Endothelial cell of umbilical vein (primary cell): ENCODE data around the gene TENM4. TPM values are rescaled to one million over a fixed set of nuclear protein-coding genes. Genes with fewer than 3 reads are reported as not detected.

ENCODE experiments used
- BruUV-seq: library from RNA; stranded (reverse); fragments of 400-500 nt; replicated peaks from 2 replicates; lab custom pipeline; 2021; lab: Mats Ljungman, UMichigan
- CTCF ChIA-PET: fragments of 300-600, 350-600 bp; sonication (Branson Sonifier 250); formaldehyde crosslinking; loops from one replicate; lab custom pipeline; 2021; ENCODE audit warnings: antibody characterized with exemption, inconsistent platforms; lab: Charles Lee
- POLR2A ChIA-PET: fragments of 300-600, 350-600 bp; sonication (Branson Sonifier 250); formaldehyde crosslinking; loops from one replicate; lab custom pipeline; 2021; ENCODE audit warnings: antibody characterized with exemption, inconsistent platforms; lab: Charles Lee
- DNase-seq: peaks from one replicate; pipeline ENCODE4 v3.0.0-alpha.2; 2011; ENCODE audit warnings: low read depth, low spot score
- FAIRE-seq: peaks from 2 replicates; lab custom pipeline; 2011; peaks lifted over from hg19 to GRCh38; lab: Jason Lieb, UNC
- H2AFZ ChIP-seq: 2 replicates; pipeline ENCODE4 v1.6.0; 2012; ENCODE audit warnings: low read depth, low read length, control low read depth, inconsistent platforms
- H3K27ac ChIP-seq: 2 replicates; pipeline ENCODE4 v1.5.1; 2011; ENCODE audit warnings: low read depth, mild to moderate bottlenecking, control low read depth, low read length, moderate library complexity; ENCODE audit not compliant: insufficient read depth
- H3K27me3 ChIP-seq, 2 experiments: 2 replicates each; pipeline versions ENCODE4 v1.6.0 to v1.6.1; 2011; ENCODE audit warnings: low read length in 2 of 2, mixed read lengths in 1 of 2; ENCODE audit not compliant: control insufficient read depth in 2 of 2, insufficient read depth in 2 of 2
- H3K36me3 ChIP-seq, 2 experiments: 2 replicates in 1 of 2; 3 replicates in 1 of 2; pipeline ENCODE4 v1.5.1; 2011; ENCODE audit warnings: low read length in 2 of 2, mild to moderate bottlenecking in 1 of 2, moderate library complexity in 1 of 2; ENCODE audit not compliant: control insufficient read depth in 2 of 2, insufficient read depth in 2 of 2; ENCODE audit errors: extremely low read depth in 1 of 2
- H3K4me1 ChIP-seq: 3 replicates; pipeline ENCODE4 v1.5.1; 2011; ENCODE audit warnings: mild to moderate bottlenecking, low read length; ENCODE audit not compliant: control insufficient read depth, insufficient read depth; ENCODE audit errors: extremely low read depth
- H3K4me2 ChIP-seq: 2 replicates; pipeline ENCODE4 v1.6.1; 2011; ENCODE audit warnings: low read length, control low read depth, mixed read lengths; ENCODE audit not compliant: insufficient read depth
- H3K4me3 ChIP-seq, 3 experiments: fragments of 200-600 bp in 1 of 3; sonication (generic), shearing (Covaris generic) in 1 of 3; replicated peaks in 1 of 3; 2 replicates each; pipeline ENCODE4 v1.5.1; 2011 to 2016; ENCODE audit warnings: control low read depth in 3 of 3, low read length in 3 of 3, mild to moderate bottlenecking in 2 of 3, inconsistent platforms in 1 of 3, low read depth in 1 of 3, moderate library complexity in 1 of 3; ENCODE audit not compliant: insufficient read depth in 1 of 3
- H3K79me2 ChIP-seq: 2 replicates; pipeline ENCODE4 v1.6.0; 2012; ENCODE audit warnings: low read length, inconsistent platforms; ENCODE audit not compliant: control insufficient read depth, insufficient read depth
- H3K9ac ChIP-seq: replicated peaks from 2 replicates; pipeline ENCODE3; 2011; ENCODE audit warnings: low read length, control low read depth; ENCODE audit not compliant: insufficient read depth; ENCODE audit errors: extremely low read depth
- H3K9me1 ChIP-seq: replicated peaks from 3 replicates; pipeline ENCODE4 v1.6.0; 2011; ENCODE audit warnings: mild to moderate bottlenecking, low read length; ENCODE audit not compliant: control insufficient read depth, insufficient read depth; ENCODE audit errors: extremely low read depth
- H3K9me3 ChIP-seq: replicated peaks from 2 replicates; pipeline ENCODE4 v1.5.1; 2012; ENCODE audit warnings: low read length, inconsistent platforms; ENCODE audit not compliant: control insufficient read depth, insufficient read depth
- H4K20me1 ChIP-seq: replicated peaks from 2 replicates; pipeline ENCODE3; 2011; ENCODE audit warnings: mild to moderate bottlenecking, low read length; ENCODE audit not compliant: control insufficient read depth, insufficient read depth; ENCODE audit errors: extremely low read depth
- CTCF ChIP-seq, 2 donors: IDR thresholded peaks; 1 replicate in 1 of 2; 2 replicates in 1 of 2; pipeline ENCODE4 v1.5.1; 2011; ENCODE audit warnings: low read length in 2 of 2, mild to moderate bottlenecking in 2 of 2, moderate library complexity in 2 of 2, control low read depth in 1 of 2, inconsistent platforms in 1 of 2, low read depth in 1 of 2; ENCODE audit not compliant: insufficient read depth in 1 of 2; ENCODE audit errors: extremely low read depth in 1 of 2
- EZH2 ChIP-seq: IDR thresholded peaks from 2 replicates; pipeline ENCODE4 v1.6.1; 2012; ENCODE audit warnings: borderline replicate concordance, low read depth, mild to moderate bottlenecking, moderate library complexity, low read length, inconsistent platforms; ENCODE audit not compliant: severe bottlenecking
- FOS ChIP-seq: IDR thresholded peaks from 2 replicates; pipeline ENCODE4 v1.6.1; 2011; ENCODE audit warnings: mild to moderate bottlenecking, low read length, moderate library complexity, borderline replicate concordance; ENCODE audit not compliant: insufficient read depth
- GATA2 ChIP-seq: IDR thresholded peaks from 2 replicates; pipeline ENCODE4 v1.7.0; 2011; ENCODE audit warnings: low read depth, mild to moderate bottlenecking, moderate library complexity, mixed read lengths, low read length; ENCODE audit not compliant: insufficient read length, insufficient read depth
- JUN ChIP-seq: IDR thresholded peaks from 2 replicates; pipeline ENCODE4 v1.6.1; 2011; ENCODE audit warnings: borderline replicate concordance, low read depth; ENCODE audit not compliant: insufficient read length, insufficient read depth
- MYC ChIP-seq: IDR thresholded peaks from one replicate; pipeline ENCODE4 v1.6.1; 2011; ENCODE audit warnings: mild to moderate bottlenecking, low read depth, low read length
- POLR2A ChIP-seq: IDR thresholded peaks from 2 replicates; pipeline ENCODE4 v1.6.1; 2012; ENCODE audit warnings: low read depth, mild to moderate bottlenecking, control low read depth, low read length
- POLR2AphosphoS5 ChIP-seq: IDR thresholded peaks from 2 replicates; pipeline ENCODE4 v1.6.1; 2012; ENCODE audit warnings: low read depth, mild to moderate bottlenecking, control low read depth, low read length, moderate library complexity; ENCODE audit not compliant: insufficient read depth
- dilution Hi-C: fragments of 300-500 bp; cut with MboI; formaldehyde crosslinking; loops from one replicate; pipeline ENCODE4 v1.15.0; 2019; ENCODE audit warnings: low sequenced_read_pairs; ENCODE audit not compliant: extremely low pct_ligation_motif_present
- intact Hi-C: fragments of 100-400 bp; cut with micrococcal nuclease; formaldehyde crosslinking; loops from one replicate; pipeline ENCODE4 v1.10.0; 2022
- polyA plus RNA-seq, 4 experiments: library from polyadenylated mRNA; depleted of rRNA in 3 of 4; stranded (reverse) in 3 of 4; unstranded in 1 of 4; fragments of >200 nt; gene quantifications; 2 replicates each; pipeline versions ENCODE4 v1.2.1 to v1.2.3, GENCODE V29; 2011 to 2012; ENCODE audit warnings: missing spikeins in 1 of 4
- total RNA-seq: library from RNA; stranded (reverse); gene quantifications from 2 replicates; pipeline ENCODE4 v1.2.3, GENCODE V29; 2021
- TF ChIP-seq, protein P1 (sequence below): IDR thresholded peaks from 2 replicates; pipeline ENCODE4 v1.6.1; 2011; ENCODE audit not compliant: insufficient read depth, insufficient read length

Gene TENM4
- total and polyA plus RNA-seq, 2 donors (not counting 3 experiments of a cell fraction or from before 2014, with no cell fraction given): 0.06 to 0.27 TPM

- no peak for DNase-seq
Measured at GRCh38 chr11:78744949-78745348, 695.9 kb downstream of the TENM4 start.

More at GRCh38 chr11:78744949-78745348, 695.9 kb downstream of the TENM4 start:
- no peaks in the 10 kb centered on the region for H3K9me1 ChIP-seq
- no peaks in the 10 kb centered on the region for H3K36me3 ChIP-seq
- no peaks in the 10 kb centered on the region for H3K27me3 ChIP-seq
- H3K4me2 ChIP-seq: no peak overlapping the region
- ChIA-PET POLR2A (no interaction called here), CTCF (no interaction called here)
- H4K20me1 ChIP-seq: no peaks in the 10 kb centered on the region
- no peak overlapping the region for H3K9ac ChIP-seq
- TF ChIP-seq JUN: no peak
- TF ChIP-seq CTCF (IDR thresholded peaks at IDR 0.05; ENCODE audit: extremely low read depth in 1 of 2, insufficient read depth in 1 of 2, low read depth in 1 of 2, low read length in 2 of 2): no peak
- no peak for TF ChIP-seq EZH2
- TF ChIP-seq GATA2: no peak
- no peak for TF ChIP-seq MYC
- TF ChIP-seq POLR2AphosphoS5: no peak
- TF ChIP-seq POLR2A: no peak
- no peak for TF ChIP-seq FOS
- TF ChIP-seq, protein P1, sequence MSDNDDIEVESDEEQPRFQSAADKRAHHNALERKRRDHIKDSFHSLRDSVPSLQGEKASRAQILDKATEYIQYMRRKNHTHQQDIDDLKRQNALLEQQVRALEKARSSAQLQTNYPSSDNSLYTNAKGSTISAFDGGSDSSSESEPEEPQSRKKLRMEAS: no peak
- BruUV-seq: no TSS peak
- dilution Hi-C loops: no loop called here
- no peaks in the 10 kb centered on the region for H3K4me1 ChIP-seq
- H3K79me2 ChIP-seq: no peaks in the 10 kb centered on the region
- FAIRE-seq: no peak
- H3K27ac ChIP-seq: no peak overlapping the region
- H3K4me3 ChIP-seq: no peak overlapping the region
- no peak overlapping the region for H2AFZ ChIP-seq
- intact Hi-C loops: no loop called here
- no peaks in the 10 kb centered on the region for H3K9me3 ChIP-seq
